HCT116 (cell line): ENCODE data around the gene ZNF554. TPM values are rescaled to one million over a fixed set of nuclear protein-coding genes. Genes with fewer than 3 reads are reported as not detected.

Source experiments
- ATAC-seq: fragments of 200-7000 bp; cut with Tn5 transposase; 2 replicates; pipeline ENCODE4 v1.9.1; 2020; ENCODE audit warnings: mild to moderate bottlenecking, moderate library complexity
- BruUV-seq: library from RNA; stranded (reverse); fragments of 400-500 nt; replicated peaks from 2 replicates; lab custom pipeline; 2021; lab: Mats Ljungman, UMichigan
- CTCF ChIA-PET: fragments of 300-600 bp; sonication (Branson Sonifier 250); formaldehyde crosslinking; loops from one replicate; lab custom pipeline; 2021; ENCODE audit warnings: antibody characterized with exemption; lab: Charles Lee
- POLR2A ChIA-PET: fragments of 300-600, 350-600 bp; sonication (Branson Sonifier 250); formaldehyde crosslinking; loops from one replicate; lab custom pipeline; 2021; ENCODE audit warnings: antibody characterized with exemption; lab: Charles Lee
- RAD21 ChIA-PET, 2 experiments: fragments of 300-600 bp; sonication (Branson Sonifier 250); formaldehyde crosslinking; loops; one replicate each; lab custom pipeline; 2023; ENCODE audit warnings: low total read pairs in 2 of 2; ENCODE audit not compliant: uncharacterized antibody in 2 of 2, unreplicated experiment in 2 of 2, low non-redundant PET in 1 of 2; lab: Charles Lee
- DNase-seq: peaks from one replicate; pipeline ENCODE4 v3.0.0-alpha.2; 2010; ENCODE audit warnings: low read depth, low spot score
- H2AFZ ChIP-seq: fragments of 200-600 bp; shearing (Covaris generic), sonication (generic); 2 replicates; pipeline ENCODE4 v1.6.1; 2017; ENCODE audit warnings: low read depth, mixed run types, mixed read lengths, antibody characterized with exemption, low read length; ENCODE audit not compliant: poor library complexity, severe bottlenecking
- H3K27ac ChIP-seq: 2 replicates; pipeline ENCODE4 v1.5.1; 2012; ENCODE audit warnings: low read depth, low read length
- H3K27me3 ChIP-seq: fragments of 200-600 bp; sonication (generic); 2 replicates; pipeline ENCODE4 v1.6.1; 2016; ENCODE audit warnings: mixed run types, low read length, mixed read lengths; ENCODE audit not compliant: insufficient read depth
- H3K36me3 ChIP-seq, 2 experiments: fragments of 200-500 bp in 1 of 2; fragments of 200-600 bp in 1 of 2; sonication (Bioruptor generic) in 1 of 2; sonication (generic) in 1 of 2; 2 replicates each; pipeline versions ENCODE4 v1.5.1 to v1.6.1; 2014 to 2016; ENCODE audit warnings: low read length in 2 of 2, inconsistent platforms in 1 of 2, mixed read lengths in 1 of 2, mixed run types in 1 of 2; ENCODE audit not compliant: insufficient read depth in 2 of 2, control insufficient read depth in 1 of 2
- H3K4me1 ChIP-seq, 2 experiments: fragments of 200-600 bp in 1 of 2; sonication (generic) in 1 of 2; 2 replicates each; pipeline versions ENCODE4 v1.5.1 to v1.6.1; 2012 to 2017; ENCODE audit warnings: low read length in 2 of 2, inconsistent platforms in 1 of 2, mild to moderate bottlenecking in 1 of 2, mixed read lengths in 1 of 2, mixed run types in 1 of 2, moderate library complexity in 1 of 2; ENCODE audit not compliant: insufficient read depth in 2 of 2, control insufficient read depth in 1 of 2
- H3K4me2 ChIP-seq: fragments of 200-600 bp; sonication (generic); 2 replicates; pipeline ENCODE4 v1.6.1; 2017; ENCODE audit warnings: mixed run types, low read length, mixed read lengths
- H3K4me3 ChIP-seq, 2 experiments: fragments of 200-600 bp in 1 of 2; sonication (generic) in 1 of 2; replicated peaks in 1 of 2; 2 replicates each; pipeline ENCODE4 v1.5.1; 2011 to 2016; ENCODE audit warnings: low read length in 2 of 2, control low read depth in 1 of 2, low read depth in 1 of 2, mild to moderate bottlenecking in 1 of 2, mixed read lengths in 1 of 2, mixed run types in 1 of 2
- H3K79me2 ChIP-seq: fragments of 200-600 bp; sonication (generic); 2 replicates; pipeline ENCODE4 v1.6.1; 2017; ENCODE audit warnings: mild to moderate bottlenecking, mixed run types, low read length, moderate library complexity, mixed read lengths; ENCODE audit not compliant: insufficient read depth
- H3K9ac ChIP-seq: fragments of 200-600 bp; sonication (generic); 2 replicates; pipeline ENCODE4 v1.6.1; 2016; ENCODE audit warnings: low read length, mixed read lengths
- H3K9me2 ChIP-seq: fragments of 200-600 bp; sonication (generic), shearing (Covaris generic); 2 replicates; pipeline ENCODE4 v1.6.1; 2017; ENCODE audit warnings: mixed run types, mild to moderate bottlenecking, moderate library complexity; ENCODE audit not compliant: insufficient read depth
- H3K9me3 ChIP-seq, 2 experiments: fragments of 200-500 bp in 1 of 2; fragments of 200-600 bp in 1 of 2; sonication (Bioruptor generic) in 1 of 2; sonication (generic) in 1 of 2; 2 replicates each; pipeline ENCODE4 v1.6.1; 2014 to 2017; ENCODE audit warnings: low read length in 2 of 2, mixed read lengths in 2 of 2, inconsistent platforms in 1 of 2, low read depth in 1 of 2, mild to moderate bottlenecking in 1 of 2, mixed run types in 1 of 2, moderate library complexity in 1 of 2; ENCODE audit not compliant: control insufficient read depth in 1 of 2, insufficient read depth in 1 of 2
- H4K20me1 ChIP-seq: fragments of 200-600 bp; sonication (generic), shearing (Covaris generic); 2 replicates; pipeline ENCODE4 v1.6.1; 2017; ENCODE audit warnings: mixed run types, mild to moderate bottlenecking, moderate library complexity; ENCODE audit not compliant: insufficient read depth
- ATF3 ChIP-seq: IDR thresholded peaks from 2 replicates; pipeline ENCODE4 v1.6.1; 2012
- CBX3 ChIP-seq: IDR thresholded peaks from 2 replicates; pipeline ENCODE4 v1.6.1; 2012; ENCODE audit warnings: low read depth
- CTCF ChIP-seq, 3 experiments: fragments of 200-600 bp in 1 of 3; sonication (generic) in 1 of 3; IDR thresholded peaks in 2 of 3; conservative IDR thresholded peaks in 1 of 3; 2 replicates each; pipeline ENCODE4 v1.5.1; 2012 to 2017; ENCODE audit warnings: low read depth in 2 of 3, low read length in 2 of 3, antibody characterized with exemption in 1 of 3, borderline replicate concordance in 1 of 3, control low read depth in 1 of 3, mild to moderate bottlenecking in 1 of 3, mixed read lengths in 1 of 3, mixed run types in 1 of 3, moderate library complexity in 1 of 3; ENCODE audit not compliant: insufficient read depth in 1 of 3
- EGR1 ChIP-seq: IDR thresholded peaks from 2 replicates; pipeline ENCODE4 v1.6.1; 2012; ENCODE audit warnings: low read depth
- ELF1 ChIP-seq: IDR thresholded peaks from 2 replicates; pipeline ENCODE4 v1.6.1; 2012; ENCODE audit warnings: low read depth, borderline replicate concordance
- EZH2 ChIP-seq: fragments of 200-600 bp; sonication (generic); IDR thresholded peaks from 2 replicates; pipeline ENCODE4 v1.6.1; 2017; ENCODE audit warnings: antibody characterized with exemption, mixed run types
- EZH2phosphoT487 ChIP-seq: fragments of 200-600 bp; IDR thresholded peaks from 2 replicates; pipeline ENCODE4 v1.6.1; 2018; ENCODE audit warnings: antibody characterized with exemption, borderline replicate concordance
- FOSL1 ChIP-seq: IDR thresholded peaks from 2 replicates; pipeline ENCODE4 v1.6.1; 2012; ENCODE audit warnings: low read depth
- JUND ChIP-seq: IDR thresholded peaks from 2 replicates; pipeline ENCODE4 v1.6.1; 2012
- POLR2A ChIP-seq: IDR thresholded peaks from 2 replicates; pipeline ENCODE4 v1.7.0; 2011; ENCODE audit warnings: borderline replicate concordance; ENCODE audit not compliant: insufficient read depth, insufficient read length; ENCODE audit errors: extremely low read depth
- POLR2AphosphoS5 ChIP-seq: IDR thresholded peaks from 2 replicates; pipeline ENCODE4 v1.6.1; 2011; ENCODE audit warnings: mild to moderate bottlenecking, low read depth, low read length, moderate library complexity
- RAD21 ChIP-seq: IDR thresholded peaks from 2 replicates; pipeline ENCODE4 v1.6.1; 2012; ENCODE audit warnings: low read depth, mild to moderate bottlenecking
- REST ChIP-seq: IDR thresholded peaks from 2 replicates; pipeline ENCODE4 v1.6.1; 2012; ENCODE audit warnings: low read depth
- SIN3A ChIP-seq: IDR thresholded peaks from 2 replicates; pipeline ENCODE4 v1.6.1; 2012; ENCODE audit warnings: low read depth
- SP1 ChIP-seq: IDR thresholded peaks from 2 replicates; pipeline ENCODE4 v1.6.1; 2012; ENCODE audit warnings: low read depth
- TCF7L2 ChIP-seq: IDR thresholded peaks from 2 replicates; pipeline ENCODE4 v1.7.0; 2011; ENCODE audit warnings: borderline replicate concordance, inconsistent platforms; ENCODE audit not compliant: insufficient read depth, insufficient read length; ENCODE audit errors: extremely low read depth
- ZBTB33 ChIP-seq: IDR thresholded peaks from 2 replicates; pipeline ENCODE4 v1.6.1; 2011; ENCODE audit warnings: mild to moderate bottlenecking, low read length, moderate library complexity; ENCODE audit not compliant: insufficient replicate concordance; ENCODE audit errors: extremely low read depth
- ZFX ChIP-seq: fragments of 450-650 bp; IDR thresholded peaks from 2 replicates; pipeline ENCODE4 v1.6.1; 2017
- ZNF274 ChIP-seq: fragments of 200-500 bp; sonication (Bioruptor generic); IDR thresholded peaks from 2 replicates; pipeline ENCODE4 v1.6.1; 2014; ENCODE audit warnings: mild to moderate bottlenecking, low read depth, low read length, inconsistent platforms
- intact Hi-C: fragments of 100-400 bp; cut with micrococcal nuclease; formaldehyde crosslinking; loops from 2 replicates; pipeline ENCODE4 v1.10.0; 2022
- total RNA-seq: library from RNA; stranded (reverse); gene quantifications from one replicate; pipeline ENCODE4 v1.2.1, GENCODE V29; 2021; ENCODE audit not compliant: unreplicated experiment

The ZNF554 gene
- total RNA-seq, 1 experiment from 2014 or later = 4.0 TPM

- Histone ChIP-seq H3K36me3 (peaks cover 38 to 59% of the 10 kb centered on the region in 2 experiments; a peak in 3 of 4 replicates), H3K4me2 (no peak overlapping the region), H3K9ac (no peak overlapping the region), H3K9me3 (no peaks in the 10 kb centered on the region), H3K27ac (no peak overlapping the region)
- intact Hi-C loops = no loop called here
- POLR2A ChIA-PET = no interaction called here
- TF ChIP-seq JUND (no peak), SP1 (no peak), EZH2 (no peak), POLR2A (no peak), SIN3A (no peak), ZFX (no peak), EZH2phosphoT487 (no peak), ELF1 (no peak), ZNF274 (no peak), FOSL1 (no peak), EGR1 (no peak), POLR2AphosphoS5 (no peak), CBX3 (no peak), CTCF (IDR thresholded peaks at IDR 0.05 in 2 of 3, conservative IDR thresholded peaks at IDR 0.05 in 1 of 3; ENCODE audit: borderline replicate concordance in 1 of 3, insufficient read depth in 1 of 3, low read depth in 2 of 3, low read length in 2 of 3) (no peak), ZBTB33 (no peak), TCF7L2 (no peak), RAD21 (no peak), REST (no peak), ATF3 (no peak)
- TF ChIP-seq, all 23 proteins: peak for 0
- H3K4me1 ChIP-seq = peaks cover 0 to 6% of the 10 kb centered on the region in 2 experiments; a peak in 2 of 4 replicates
- ChIA-PET CTCF (no interaction called here), RAD21 (no interaction called here)
- H3K4me3 ChIP-seq = no peak overlapping the region
- peaks cover 42% of the 10 kb centered on the region for H3K79me2 ChIP-seq
- peak; percentile 26; the same call in 1 of the 2 replicates for ATAC-seq
- H4K20me1 ChIP-seq = no peaks in the 10 kb centered on the region
- H3K27me3 ChIP-seq = no peaks in the 10 kb centered on the region
- no peak for DNase-seq
- BruUV-seq = no TSS peak
- H2AFZ ChIP-seq = no peak overlapping the region
- no peaks in the 10 kb centered on the region for H3K9me2 ChIP-seq
Observed at GRCh38 chr19:2795827-2796658, 23.6 kb upstream of the ZNF554 start.
